Gastrocnemius medialis (tissue), 4 donors: ENCODE results near the gene LONP2.

Experiments
- POLR2A ChIP-seq, 2 donors: fragments of 450-650 bp; IDR thresholded peaks; one replicate each; pipeline ENCODE4 v1.6.1; 2017; ENCODE audit warnings: antibody characterized with exemption in 2 of 2, mild to moderate bottlenecking in 2 of 2, moderate library complexity in 2 of 2
- TF ChIP-seq, protein P1 (sequence below), 5 experiments: fragments of 450-650 bp in 3 of 5; fragments of 200-600 bp in 2 of 5; sonication (generic) in 2 of 5; IDR thresholded peaks in 4 of 5; conservative IDR thresholded peaks in 1 of 5; 1 replicate in 4 of 5; 2 replicates in 1 of 5; pipeline ENCODE4 v1.5.1; 2016 to 2019; ENCODE audit warnings: antibody characterized with exemption in 5 of 5, mild to moderate bottlenecking in 3 of 5, moderate library complexity in 3 of 5

- TF ChIP-seq, protein P1, sequence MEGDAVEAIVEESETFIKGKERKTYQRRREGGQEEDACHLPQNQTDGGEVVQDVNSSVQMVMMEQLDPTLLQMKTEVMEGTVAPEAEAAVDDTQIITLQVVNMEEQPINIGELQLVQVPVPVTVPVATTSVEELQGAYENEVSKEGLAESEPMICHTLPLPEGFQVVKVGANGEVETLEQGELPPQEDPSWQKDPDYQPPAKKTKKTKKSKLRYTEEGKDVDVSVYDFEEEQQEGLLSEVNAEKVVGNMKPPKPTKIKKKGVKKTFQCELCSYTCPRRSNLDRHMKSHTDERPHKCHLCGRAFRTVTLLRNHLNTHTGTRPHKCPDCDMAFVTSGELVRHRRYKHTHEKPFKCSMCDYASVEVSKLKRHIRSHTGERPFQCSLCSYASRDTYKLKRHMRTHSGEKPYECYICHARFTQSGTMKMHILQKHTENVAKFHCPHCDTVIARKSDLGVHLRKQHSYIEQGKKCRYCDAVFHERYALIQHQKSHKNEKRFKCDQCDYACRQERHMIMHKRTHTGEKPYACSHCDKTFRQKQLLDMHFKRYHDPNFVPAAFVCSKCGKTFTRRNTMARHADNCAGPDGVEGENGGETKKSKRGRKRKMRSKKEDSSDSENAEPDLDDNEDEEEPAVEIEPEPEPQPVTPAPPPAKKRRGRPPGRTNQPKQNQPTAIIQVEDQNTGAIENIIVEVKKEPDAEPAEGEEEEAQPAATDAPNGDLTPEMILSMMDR (IDR thresholded peaks at IDR 0.05 in 4 of 5, conservative IDR thresholded peaks at IDR 0.05 in 1 of 5) = no peak
- no peak for TF ChIP-seq POLR2A (IDR thresholded peaks at IDR 0.05)
Measured at GRCh38 chr16:48317614-48318315, 73.7 kb downstream of the LONP2 start.
